Central memory CD8-positive, alpha-beta T cell (primary cell): Measurements from ENCODE around the gene PTPDC1.
"Not testable (repeated sequence)": the region's sequence is repeated elsewhere in the genome, so short reads cannot be mapped to it uniquely, and the experiment has no call there.

Experiments used
- ATAC-seq: fragments of 150-1000 bp; cut with Tn5 transposase; replicated peaks from 2 replicates; pipeline ENCODE4 v1.10.0; 2022; ENCODE audit warnings: mild to moderate bottlenecking, moderate FRiP score, moderate number of reproducible peaks; ENCODE audit not compliant: poor library complexity, severe bottlenecking; ENCODE audit errors: extremely low read depth
- DNase-seq, 2 donors: peaks; one replicate each; pipeline ENCODE4 v3.0.0; 2021; ENCODE audit warnings: low spot score in 2 of 2
- H3K27ac Mint-ChIP-seq: one replicate; pipeline ENCODE4 v1.8.0; 2022; ENCODE audit warnings: low read depth, mild to moderate bottlenecking, moderate library complexity, mixed read lengths
- H3K27me3 Mint-ChIP-seq: one replicate; pipeline ENCODE4 v1.8.0; 2022; ENCODE audit warnings: mixed read lengths
- H3K36me3 Mint-ChIP-seq: one replicate; pipeline ENCODE4 v1.8.0; 2022; ENCODE audit warnings: mild to moderate bottlenecking, moderate library complexity, mixed read lengths; ENCODE audit not compliant: insufficient read depth
- H3K4me1 Mint-ChIP-seq: one replicate; pipeline ENCODE4 v1.8.0; 2022; ENCODE audit warnings: mixed read lengths
- H3K4me3 Mint-ChIP-seq: one replicate; pipeline ENCODE4 v1.8.0; 2022; ENCODE audit warnings: mild to moderate bottlenecking, moderate library complexity, mixed read lengths
- H3K9me3 Mint-ChIP-seq: one replicate; pipeline ENCODE4 v1.8.0; 2022; ENCODE audit warnings: mixed read lengths

PTPDC1 gene

GRCh38 chr9:94079236-94079635 lies 5.0 kb upstream of the PTPDC1 start:
- H3K27me3 Mint-ChIP-seq: no peaks in the 10 kb centered on the region
- no peaks in the 10 kb centered on the region for H3K4me1 Mint-ChIP-seq
- H3K9me3 Mint-ChIP-seq: no peaks in the 10 kb centered on the region
- ATAC-seq (no peak), DNase-seq (no peak)
- no peak overlapping the region for H3K27ac Mint-ChIP-seq
- H3K4me3 Mint-ChIP-seq: no peak overlapping the region
- no peaks in the 10 kb centered on the region for H3K36me3 Mint-ChIP-seq

GRCh38 chr9:94080249-94080648 lies 4.0 kb upstream of the PTPDC1 start:
- Mint-ChIP-seq H3K36me3 (no peaks in the 10 kb centered on the region), H3K4me3 (no peak overlapping the region), H3K4me1 (no peaks in the 10 kb centered on the region), H3K27ac (no peak overlapping the region), H3K27me3 (no peaks in the 10 kb centered on the region), H3K9me3 (no peaks in the 10 kb centered on the region)
- DNase-seq (no peak), ATAC-seq (no peak)

GRCh38 chr9:94081435-94081834 lies 2.8 kb upstream of the PTPDC1 start:
- Mint-ChIP-seq H3K4me3 (no peak overlapping the region), H3K9me3 (no peaks in the 10 kb centered on the region), H3K27ac (no peak overlapping the region), H3K27me3 (no peaks in the 10 kb centered on the region), H3K36me3 (no peaks in the 10 kb centered on the region), H3K4me1 (no peaks in the 10 kb centered on the region)
- no peak for DNase-seq
- ATAC-seq: no peak

GRCh38 chr9:94081864-94082463 lies 2.3 kb upstream of the PTPDC1 start:
- DNase-seq: no peak
- H3K9me3 Mint-ChIP-seq: no peaks in the 10 kb centered on the region
- no peak overlapping the region for H3K27ac Mint-ChIP-seq
- no peak overlapping the region for H3K4me3 Mint-ChIP-seq
- no peaks in the 10 kb centered on the region for H3K27me3 Mint-ChIP-seq
- no peak for ATAC-seq
- H3K4me1 Mint-ChIP-seq: no peaks in the 10 kb centered on the region
- H3K36me3 Mint-ChIP-seq: no peaks in the 10 kb centered on the region

- H3K27ac Mint-ChIP-seq: no peak overlapping the region
- no peak overlapping the region for H3K4me3 Mint-ChIP-seq
- ATAC-seq (no peak), DNase-seq (no peak)
- no peaks in the 10 kb centered on the region for H3K9me3 Mint-ChIP-seq
- no peaks in the 10 kb centered on the region for H3K27me3 Mint-ChIP-seq
- H3K36me3 Mint-ChIP-seq: no peaks in the 10 kb centered on the region
- no peaks in the 10 kb centered on the region for H3K4me1 Mint-ChIP-seq
Measured at GRCh38 chr9:94082553-94082952, 1.7 kb upstream of the PTPDC1 start.

GRCh38 chr9:94082956-94083355 lies 1.3 kb upstream of the PTPDC1 start:
- ATAC-seq (no peak), DNase-seq (no peak)
- H3K27me3 Mint-ChIP-seq: no peaks in the 10 kb centered on the region
- no peaks in the 10 kb centered on the region for H3K9me3 Mint-ChIP-seq
- H3K4me1 Mint-ChIP-seq: no peaks in the 10 kb centered on the region
- no peak overlapping the region for H3K27ac Mint-ChIP-seq
- no peak overlapping the region for H3K4me3 Mint-ChIP-seq
- H3K36me3 Mint-ChIP-seq: no peaks in the 10 kb centered on the region

GRCh38 chr9:94083384-94083783 lies 880 bp upstream of the PTPDC1 start:
- ATAC-seq: no peak
- no peaks in the 10 kb centered on the region for H3K36me3 Mint-ChIP-seq
- H3K9me3 Mint-ChIP-seq: no peaks in the 10 kb centered on the region
- H3K27me3 Mint-ChIP-seq: no peaks in the 10 kb centered on the region
- no peak for DNase-seq
- H3K27ac Mint-ChIP-seq: no peak overlapping the region
- no peak overlapping the region for H3K4me3 Mint-ChIP-seq
- H3K4me1 Mint-ChIP-seq: no peaks in the 10 kb centered on the region

- Mint-ChIP-seq H3K9me3 (no peaks in the 10 kb centered on the region), H3K27me3 (no peaks in the 10 kb centered on the region), H3K4me1 (no peaks in the 10 kb centered on the region), H3K4me3 (no peak overlapping the region), H3K36me3 (no peaks in the 10 kb centered on the region), H3K27ac (no peak overlapping the region)
- no peak for DNase-seq
- ATAC-seq: no peak
Measured at GRCh38 chr9:94085062-94085639, 887 bp downstream of the PTPDC1 start.

GRCh38 chr9:94086486-94087345 lies 2.5 kb downstream of the PTPDC1 start:
- Mint-ChIP-seq H3K27ac (no peak overlapping the region), H3K4me1 (no peaks in the 10 kb centered on the region), H3K4me3 (no peak overlapping the region), H3K27me3 (no peaks in the 10 kb centered on the region), H3K36me3 (no peaks in the 10 kb centered on the region), H3K9me3 (no peaks in the 10 kb centered on the region)
- ATAC-seq (no peak), DNase-seq (no peak)

GRCh38 chr9:94094219-94095145 lies 10.2 kb downstream of the PTPDC1 start:
- not testable (repeated sequence) for ATAC-seq, H3K27ac Mint-ChIP-seq, H3K9me3 Mint-ChIP-seq, H3K4me3 Mint-ChIP-seq, H3K36me3 Mint-ChIP-seq, DNase-seq, H3K4me1 Mint-ChIP-seq, H3K27me3 Mint-ChIP-seq

- Mint-ChIP-seq H3K27ac (no peak overlapping the region), H3K4me3 (no peak overlapping the region), H3K4me1 (no peaks in the 10 kb centered on the region), H3K9me3 (no peaks in the 10 kb centered on the region), H3K36me3 (no peaks in the 10 kb centered on the region), H3K27me3 (no peaks in the 10 kb centered on the region)
- no peak for ATAC-seq
- no peak for DNase-seq
Measured at GRCh38 chr9:94096819-94097577, 12.7 kb downstream of the PTPDC1 start.
